NCI-H1436 treated with DMSO at 0.1 percent for 48 hours (cell line): Measurements from ENCODE around the gene SPRN.
"Not testable (repeated sequence)": the region's sequence is repeated elsewhere in the genome, so short reads cannot be mapped to it uniquely, and the experiment has no call there.

Experiments used
- DNase-seq: peaks from one replicate; lab custom pipeline; 2025; lab: John Stamatoyannopoulos, UW

SPRN gene

GRCh38 chr10:133456041-133456951 is 31.9 kb upstream of the SPRN start:
- DNase-seq, result no peak

GRCh38 chr10:133455611-133456031 is 31.2 kb upstream of the SPRN start:
- DNase-seq, result no peak

GRCh38 chr10:133455196-133455595 is 30.8 kb upstream of the SPRN start:
- DNase-seq, result no peak

- DNase-seq, result no peak
Measured at GRCh38 chr10:133454204-133454893, 29.9 kb upstream of the SPRN start.

- peak; percentile 49 for DNase-seq
Measured at GRCh38 chr10:133453516-133454203, 29.2 kb upstream of the SPRN start, which contains the start of gene SCART1. Gene SCART1, plus strand, starts transcription at chr10:133453945. Its CDS starts 53 bp downstream, at chr10:133453998.

GRCh38 chr10:133452453-133452852 is 28.0 kb upstream of the SPRN start:
- DNase-seq, result no peak

GRCh38 chr10:133451346-133451745 is 26.9 kb upstream of the SPRN start:
- DNase-seq, result no peak

- DNase-seq, result no peak
Measured at GRCh38 chr10:133448120-133448519, 23.7 kb upstream of the SPRN start.

- DNase-seq, result no peak
Measured at GRCh38 chr10:133446979-133447378, 22.6 kb upstream of the SPRN start.

GRCh38 chr10:133445751-133446708 is 21.6 kb upstream of the SPRN start:
- DNase-seq, result no peak

GRCh38 chr10:133445268-133445732 is 20.9 kb upstream of the SPRN start:
- DNase-seq, result no peak

- no peak for DNase-seq
Measured at GRCh38 chr10:133444342-133445267, 20.2 kb upstream of the SPRN start.

GRCh38 chr10:133442967-133443924 is 18.8 kb upstream of the SPRN start:
- no peak for DNase-seq

- DNase-seq, result no peak
Measured at GRCh38 chr10:133442191-133442966, 18.0 kb upstream of the SPRN start.

- no peak for DNase-seq
Measured at GRCh38 chr10:133441780-133442179, 17.4 kb upstream of the SPRN start.

- DNase-seq, result not testable (repeated sequence)
Measured at GRCh38 chr10:133441356-133441755, 16.9 kb upstream of the SPRN start.

GRCh38 chr10:133440633-133441285 is 16.3 kb upstream of the SPRN start:
- DNase-seq, result no peak
